A549 (cell line): Measurements from ENCODE around the gene RMC1. TPM values are rescaled to one million over a fixed set of nuclear protein-coding genes. Genes with fewer than 3 reads are reported as not detected.
A peak's percentile ranks its signal among the peaks of the same experiment; 100 is the strongest.

ENCODE experiments used
- ATAC-seq, 2 experiments: fragments of 200-7000 bp in 1 of 2; fragments of >200 bp in 1 of 2; cut with Nextera tagmentation in 1 of 2; cut with Tn5 transposase in 1 of 2; 3 replicates each; pipeline versions ENCODE4 v1.8.0 to v1.9.1; 2018 to 2020; ENCODE audit warnings: mild to moderate bottlenecking in 1 of 2, moderate library complexity in 1 of 2
- CTCF ChIA-PET: fragments of 300-600 bp; sonication (Branson Sonifier 250); formaldehyde crosslinking; extraction: SDS; loops from one replicate; lab custom pipeline; 2021; ENCODE audit warnings: antibody characterized with exemption, inconsistent platforms; lab: Yijun Ruan, JAX
- POLR2A ChIA-PET: fragments of 350-600 bp; formaldehyde crosslinking; extraction: SDS; loops from one replicate; lab custom pipeline; 2021; ENCODE audit warnings: antibody characterized with exemption, inconsistent platforms; lab: Yijun Ruan, JAX
- DNase-seq, 2 experiments: peaks; one replicate each; pipeline versions ENCODE4 v3.0.0 to v3.0.0-alpha.2; 2011 to 2016; ENCODE audit warnings: low read depth in 1 of 2, low spot score in 1 of 2
- FAIRE-seq: peaks from 2 replicates; lab custom pipeline; 2011; peaks lifted over from hg19 to GRCh38; lab: Jason Lieb, UNC
- H3K27ac ChIP-seq, 2 experiments: fragments of >200 bp; sonication (Bioruptor Twin); formaldehyde crosslinking; 3 replicates each; pipeline ENCODE4 v1.5.1; 2016 to 2017
- H3K4me1 ChIP-seq: fragments of >200 bp; sonication (Bioruptor Twin); formaldehyde crosslinking; 3 replicates; pipeline ENCODE4 v1.6.1; 2016
- H3K4me2 ChIP-seq: fragments of >200 bp; sonication (Bioruptor Twin); formaldehyde crosslinking; 3 replicates; pipeline ENCODE4 v1.6.1; 2016
- H3K4me3 ChIP-seq: fragments of >200 bp; sonication (Bioruptor Twin); formaldehyde crosslinking; 3 replicates; pipeline ENCODE4 v1.5.1; 2016
- H3K9me3 ChIP-seq: fragments of >200 bp; sonication (Bioruptor Twin); formaldehyde crosslinking; 3 replicates; pipeline ENCODE4 v1.6.1; 2016
- BCL3 ChIP-seq: fragments of >200 bp; sonication (Bioruptor Twin); formaldehyde crosslinking; IDR thresholded peaks from 3 replicates; pipeline ENCODE4 v1.6.1; 2016
- CBX2 ChIP-seq: fragments of 200-600 bp; sonication (generic); IDR thresholded peaks from 2 replicates; pipeline ENCODE4 v1.6.1; 2016; ENCODE audit warnings: low read depth, mild to moderate bottlenecking, borderline replicate concordance
- CEBPB ChIP-seq, 2 experiments: fragments of >200 bp in 1 of 2; sonication (Bioruptor Twin) in 1 of 2; formaldehyde crosslinking in 1 of 2; IDR thresholded peaks; 2 replicates each; pipeline ENCODE4 v1.6.1; 2012 to 2016
- EHMT2 ChIP-seq: fragments of 200-600 bp; sonication (generic); IDR thresholded peaks from 2 replicates; pipeline ENCODE4 v1.6.1; 2016; ENCODE audit warnings: antibody characterized with exemption, low read depth, mild to moderate bottlenecking, moderate library complexity
- FOSL2 ChIP-seq, 2 experiments: fragments of 450-650 bp in 1 of 2; fragments of >200 bp in 1 of 2; sonication (Bioruptor Twin) in 1 of 2; formaldehyde crosslinking; IDR thresholded peaks; 2 replicates each; pipeline versions ENCODE4 v1.5.0 to v1.6.1; 2016 to 2020; ENCODE audit warnings: mild to moderate bottlenecking in 1 of 2, moderate library complexity in 1 of 2
- GATA3 ChIP-seq: IDR thresholded peaks from 2 replicates; pipeline ENCODE4 v1.6.1; 2012; ENCODE audit warnings: borderline replicate concordance
- HDAC2 ChIP-seq: fragments of 200-600 bp; sonication (generic); IDR thresholded peaks from 2 replicates; pipeline ENCODE4 v1.6.1; 2016
- JUN ChIP-seq, 2 experiments: fragments of >200 bp; sonication (Bioruptor Twin); formaldehyde crosslinking; IDR thresholded peaks; 2 replicates in 1 of 2; 3 replicates in 1 of 2; pipeline ENCODE4 v1.6.1; 2016 to 2017
- KDM5A ChIP-seq: fragments of 200-600 bp; sonication (generic); IDR thresholded peaks from 2 replicates; pipeline ENCODE4 v1.6.1; 2016; ENCODE audit warnings: antibody characterized with exemption, mild to moderate bottlenecking
- MAZ ChIP-seq: fragments of 150-350 bp; IDR thresholded peaks from 2 replicates; pipeline ENCODE4 v1.6.1; 2014; ENCODE audit warnings: antibody characterized with exemption, low read depth, low read length, borderline replicate concordance
- MYC ChIP-seq: IDR thresholded peaks from 2 replicates; pipeline ENCODE4 v1.6.1; 2012; ENCODE audit warnings: mild to moderate bottlenecking, inconsistent platforms, low read length, improper control_type of control experiment, borderline replicate concordance
- NPAS2 ChIP-seq: fragments of 250-450 bp; sonication (Bioruptor Pico); IDR thresholded peaks from 2 replicates; pipeline ENCODE4 v1.8.0; 2022; ENCODE audit warnings: mild to moderate bottlenecking, moderate library complexity, borderline replicate concordance
- PBX3 ChIP-seq: IDR thresholded peaks from 2 replicates; pipeline ENCODE4 v1.6.1; 2012
- POLR2A ChIP-seq: IDR thresholded peaks from 2 replicates; pipeline ENCODE4 v1.6.1; 2012; ENCODE audit warnings: mild to moderate bottlenecking, low read length
- RARB ChIP-seq: fragments of 250-450 bp; sonication (Bioruptor Pico); IDR thresholded peaks from 2 replicates; pipeline ENCODE4 v1.8.0; 2021; ENCODE audit warnings: mild to moderate bottlenecking, moderate library complexity
- RCOR1 ChIP-seq: fragments of 150-350 bp; IDR thresholded peaks from 2 replicates; pipeline ENCODE4 v1.6.1; 2014; ENCODE audit warnings: antibody characterized with exemption, low read length, low read depth
- RFX5 ChIP-seq: fragments of 450-650 bp; IDR thresholded peaks from 2 replicates; pipeline ENCODE4 v1.7.1; 2014; ENCODE audit warnings: antibody characterized with exemption, mild to moderate bottlenecking, moderate library complexity
- RNF2 ChIP-seq: fragments of 200-600 bp; sonication (generic); IDR thresholded peaks from 2 replicates; pipeline ENCODE4 v1.6.1; 2016; ENCODE audit warnings: low read depth, mild to moderate bottlenecking, antibody characterized with exemption, moderate library complexity, borderline replicate concordance
- SREBF2 ChIP-seq: fragments of 450-650 bp; IDR thresholded peaks from 2 replicates; pipeline ENCODE4 v1.6.1; 2014; ENCODE audit warnings: mild to moderate bottlenecking, moderate library complexity
- USF2 ChIP-seq: fragments of 450-650 bp; IDR thresholded peaks from 2 replicates; pipeline ENCODE4 v1.6.1; 2014; ENCODE audit warnings: antibody characterized with exemption
- ZC3H11A ChIP-seq: fragments of 450-650 bp; IDR thresholded peaks from 2 replicates; pipeline ENCODE4 v1.6.1; 2014; ENCODE audit warnings: antibody characterized with exemption, mild to moderate bottlenecking
- ZFP36 ChIP-seq: fragments of 450-650 bp; IDR thresholded peaks from 2 replicates; pipeline ENCODE4 v1.6.1; 2014; ENCODE audit warnings: borderline replicate concordance; ENCODE audit not compliant: partially characterized antibody
- WGBS: methylation state at CpG from one replicate; pipeline ENCODE4 v1.1.6; 2017; ENCODE audit errors: missing lambda C conversion rate; 5-methylcytosine and 5-hydroxymethylcytosine counted together
- polyA plus RNA-seq, 4 experiments: library from polyadenylated mRNA; depleted of rRNA in 3 of 4; stranded (reverse); fragments of >200 nt; fragmentation: RNase III in 1 of 4; extraction: RNeasy Plus Mini Kit Qiagen cat#74134 plus additional on column Dnase treatment in 1 of 4; gene quantifications; 2 replicates in 3 of 4; 3 replicates in 1 of 4; pipeline ENCODE4 v1.2.3, GENCODE V29; 2011 to 2017

Gene RMC1
- polyA plus RNA-seq, 2 of the 4 experiments (the other 2 are of a cell fraction): 15.7 to 17.5 TPM

DNA sequence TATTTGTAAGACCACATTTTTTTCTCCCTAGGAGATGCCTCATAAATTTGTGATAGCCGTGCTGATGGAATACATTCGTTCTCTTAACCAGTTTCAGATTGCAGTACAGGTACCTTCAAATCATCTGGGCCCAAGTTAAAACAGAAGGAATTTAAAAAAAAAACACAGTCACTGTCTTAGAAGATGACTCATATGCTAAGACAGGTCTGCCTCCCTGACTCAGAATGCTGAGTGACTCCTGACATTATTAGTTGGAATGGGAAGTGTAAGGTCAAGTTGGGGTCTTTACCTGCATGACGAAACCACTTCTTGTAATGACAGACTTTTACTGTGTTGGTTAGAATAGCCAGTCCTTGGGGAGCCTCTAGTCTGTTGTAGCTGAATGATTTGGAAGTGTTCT is 26.3 kb downstream of the RMC1 start:
- TF ChIP-seq HDAC2 (no peak), CEBPB (IDR thresholded peaks at IDR 0.05) (peak in 1 of 2 experiments; percentile 28; a peak in 1 of 4 replicates), FOSL2 (IDR thresholded peaks at IDR 0.05) (peak; percentile 46; the same call in 1 of the 2 replicates), FOSL2 (CRISPR knock-in tag; IDR thresholded peaks at IDR 0.05) (peak; percentile 86)
- H3K27ac ChIP-seq: peak overlapping the region; percentile 56 to 84; a peak in 5 of 6 replicates
- no peaks in the 10 kb centered on the region for H3K9me3 ChIP-seq
- peak overlapping the region; percentile 51 for H3K4me2 ChIP-seq
- DNase-seq (peak; percentile 54 to 64), FAIRE-seq (no peak), ATAC-seq (peak; percentile 63 to 66; a peak in 5 of 6 replicates)
- ChIA-PET POLR2A (no interaction called here), CTCF (interaction anchor here (1.2 kb wide), 1 partner anchor 174 kb away, joined by 3 read pairs; no protein-coding TSS in a partner anchor)
- H3K4me1 ChIP-seq: peaks cover 25% of the 10 kb centered on the region
- H3K4me3 ChIP-seq: no peak overlapping the region
- whole genome bisulfite sequencing: 18% methylated on average over 3 of the region's 3 CpGs

- ATAC-seq: no peak
- TF ChIP-seq MYC: no peak
- no peak for TF ChIP-seq BCL3
- TF ChIP-seq RCOR1: no peak
- no peak for TF ChIP-seq PBX3
- no peak for TF ChIP-seq USF2
- 86% methylated on average over 7 of the region's 7 CpGs for WGBS
- Histone ChIP-seq H3K9me3 (no peaks in the 10 kb centered on the region), H3K4me2 (peak overlapping the region; percentile 51), H3K4me1 (peaks cover 25% of the 10 kb centered on the region), H3K27ac (peak overlapping the region; percentile 0 to 84; a peak in 4 of 6 replicates), H3K4me3 (no peak overlapping the region)
- DNase-seq: no peak
- ChIA-PET CTCF (interaction anchor here (1.2 kb wide), 1 partner anchor 173 kb away, joined by 3 read pairs; no protein-coding TSS in a partner anchor), POLR2A (no interaction called here)
- FAIRE-seq: no peak
Measured at GRCh38 chr18:23530195-23530594, 26.9 kb downstream of the RMC1 start.

GRCh38 chr18:23531912-23532311 is 28.6 kb downstream of the RMC1 start:
- Histone ChIP-seq H3K4me1 (peaks cover 25% of the 10 kb centered on the region), H3K4me3 (no peak overlapping the region), H3K27ac (no peak overlapping the region), H3K9me3 (no peaks in the 10 kb centered on the region), H3K4me2 (no peak overlapping the region)
- ATAC-seq (no peak), DNase-seq (no peak), FAIRE-seq (no peak)
- 98% methylated on average over 13 of the region's 13 CpGs for WGBS
- ChIA-PET CTCF (interaction anchor here (0.9 kb wide), 1 partner anchor 16 kb away, joined by 4 read pairs; no protein-coding TSS in a partner anchor), POLR2A (no interaction called here)
- TF ChIP-seq FOSL2 (IDR thresholded peaks at IDR 0.05): no peak
- TF ChIP-seq FOSL2 (CRISPR knock-in tag; IDR thresholded peaks at IDR 0.05): no peak
- no peak for TF ChIP-seq RFX5
- TF ChIP-seq NPAS2 (CRISPR knock-in tag): no peak
- no peak for TF ChIP-seq BCL3
- no peak for TF ChIP-seq CBX2
- TF ChIP-seq RARB: no peak
- TF ChIP-seq ZC3H11A: no peak

DNA sequence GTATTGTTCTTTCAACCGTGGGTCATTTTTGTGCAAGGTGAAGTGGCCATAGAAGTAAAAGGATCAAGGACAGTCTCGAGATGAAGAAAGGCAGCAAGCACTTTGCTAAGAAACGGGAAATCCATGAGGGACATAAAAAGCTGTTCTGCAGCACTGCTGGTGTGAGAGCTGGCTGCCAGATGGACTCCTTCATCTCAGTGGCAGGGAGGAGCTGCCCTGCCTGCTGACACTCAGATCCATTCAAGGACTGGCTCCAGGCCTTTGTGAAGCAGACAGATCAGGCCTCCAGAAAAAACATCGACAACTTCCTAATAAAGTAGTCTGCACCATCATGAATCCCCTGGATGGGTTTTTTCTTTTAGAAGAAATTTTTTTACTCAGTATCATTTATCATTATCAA is 29.5 kb downstream of the RMC1 start:
- ChIA-PET POLR2A (interaction anchor here (0.6 kb wide), 1 partner anchor 10 kb away, joined by 4 read pairs; no protein-coding TSS in a partner anchor), CTCF (interaction anchor here (0.9 kb wide), 1 partner anchor 17 kb away, joined by 3 read pairs; no protein-coding TSS in a partner anchor)
- no peak overlapping the region for H3K27ac ChIP-seq
- H3K9me3 ChIP-seq: no peaks in the 10 kb centered on the region
- no peak for FAIRE-seq
- 92% methylated on average over 4 of the region's 4 CpGs for WGBS
- no peak overlapping the region for H3K4me2 ChIP-seq
- ATAC-seq: no peak
- H3K4me3 ChIP-seq: no peak overlapping the region
- DNase-seq: no peak
- peaks cover 25% of the 10 kb centered on the region for H3K4me1 ChIP-seq
- TF ChIP-seq POLR2A (no peak), MAZ (no peak), JUN (IDR thresholded peaks at IDR 0.05) (no peak), SREBF2 (no peak), CEBPB (IDR thresholded peaks at IDR 0.05) (no peak), USF2 (no peak), PBX3 (no peak), EHMT2 (no peak), ZFP36 (no peak), KDM5A (no peak), GATA3 (no peak), RNF2 (no peak)
